ENCODE data around the gene NFASC.

NFASC gene

DNA sequence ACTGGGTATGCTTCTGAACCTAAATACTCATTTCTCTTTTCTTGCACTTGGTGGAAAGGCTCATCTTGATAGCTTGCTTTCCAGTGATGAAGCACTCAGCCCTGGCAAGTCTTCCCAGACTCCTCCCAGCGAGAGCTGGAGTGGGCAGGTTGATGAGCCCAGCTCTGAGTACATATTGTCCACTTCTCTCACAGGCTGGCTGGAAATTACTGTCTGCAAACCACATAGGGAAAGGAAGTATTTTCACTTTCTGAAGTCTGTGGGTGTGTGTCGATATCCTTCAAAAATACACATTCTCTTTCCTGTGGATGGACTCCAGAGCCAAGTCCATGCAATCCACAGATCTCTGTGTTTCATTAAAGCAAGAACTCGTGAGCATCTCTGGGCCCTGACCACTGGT is 133.7 kb downstream of the NFASC start:
- H3K4me3 ChIP-seq (ENCODE audit: control insufficient read depth, low read depth, low read length): no peak overlapping the region
- peak; percentile 18 for DNase-seq (ENCODE audit: low read depth)
- no peak for TF ChIP-seq CTCF (conservative IDR thresholded peaks at IDR 0.05; ENCODE audit: control insufficient read depth, insufficient read depth, low read depth, low read length)

- TF ChIP-seq CTCF (conservative IDR thresholded peaks at IDR 0.05; ENCODE audit: control insufficient read depth, insufficient read depth, low read depth, low read length): no peak
- H3K4me3 ChIP-seq (ENCODE audit: control insufficient read depth, low read depth, low read length): no peak overlapping the region
Observed at GRCh38 chr1:205008896-205009295, 138.2 kb downstream of the NFASC start.

DNA sequence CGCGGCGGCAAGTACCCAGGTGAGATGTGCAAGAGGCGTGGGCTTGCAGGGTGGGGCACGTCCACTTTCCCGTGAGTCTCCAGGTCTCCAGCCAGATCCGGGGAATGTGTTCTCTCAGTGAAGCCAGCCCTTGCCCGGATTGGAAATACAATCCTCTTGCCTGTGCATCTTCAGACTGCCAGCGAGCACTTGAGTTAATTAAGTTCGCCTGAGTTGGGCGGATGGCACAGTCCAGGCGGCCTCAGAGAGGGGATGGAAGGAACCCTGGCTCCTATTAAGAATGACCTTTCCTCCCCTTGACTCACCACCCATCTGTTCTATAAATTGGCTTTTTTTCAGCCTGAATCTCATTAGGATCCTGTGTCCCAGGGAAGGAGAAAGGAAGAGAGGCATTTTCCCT is 139.0 kb downstream of the NFASC start:
- DNase-seq (ENCODE audit: low read depth): no peak

More at GRCh38 chr1:205008896-205009295, 138.2 kb downstream of the NFASC start:
- no peak for DNase-seq (ENCODE audit: low read depth)

DNA sequence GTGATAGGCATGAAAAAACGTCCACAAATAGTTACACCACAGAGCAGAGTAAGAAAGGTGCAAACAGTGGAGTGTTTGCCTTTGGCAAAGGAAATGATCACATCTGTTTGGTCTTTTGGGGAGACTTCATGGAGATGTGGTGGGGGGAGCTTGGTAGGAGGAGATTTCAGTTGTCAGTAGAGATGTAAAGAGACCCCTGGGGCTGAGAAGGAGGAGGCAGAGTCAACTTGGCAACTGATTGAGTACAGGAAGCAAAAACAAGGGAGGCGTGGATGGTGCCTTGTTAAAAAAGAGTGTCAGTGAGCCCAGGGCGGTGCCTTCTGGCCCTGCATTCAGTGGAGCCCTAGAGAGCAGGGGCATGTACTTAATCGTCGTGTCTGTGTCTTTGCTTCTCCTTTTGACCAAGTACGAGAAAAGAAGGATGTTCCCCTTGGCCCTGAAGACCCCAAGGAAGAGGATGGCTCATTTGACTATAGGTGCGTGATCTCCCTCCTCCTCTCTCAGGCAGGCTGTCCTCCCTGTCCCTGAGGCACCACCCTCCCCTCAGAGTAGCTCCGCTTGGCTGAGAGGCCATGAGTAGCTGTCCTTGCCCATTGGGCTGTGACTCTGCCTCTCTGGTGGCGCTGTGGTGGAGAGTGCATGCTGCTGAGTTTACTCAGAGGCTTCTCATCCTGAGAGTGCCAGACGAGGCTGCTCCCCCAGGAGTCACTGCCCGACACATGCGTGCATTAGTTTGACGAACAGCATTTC is 141.9 kb downstream of the NFASC start:
- TF ChIP-seq CTCF (conservative IDR thresholded peaks at IDR 0.05; ENCODE audit: control insufficient read depth, insufficient read depth, low read depth, low read length): no peak
- DNase-seq (ENCODE audit: low read depth): no peak

More for the DNA sequence above, 139.0 kb downstream of the NFASC start:
- no peak for TF ChIP-seq CTCF (conservative IDR thresholded peaks at IDR 0.05; ENCODE audit: control insufficient read depth, insufficient read depth, low read depth, low read length)
- no peak overlapping the region for H3K4me3 ChIP-seq (ENCODE audit: control insufficient read depth, low read depth, low read length)

GRCh38 chr1:205013683-205014367 is 143.2 kb downstream of the NFASC start:
- H3K4me3 ChIP-seq (ENCODE audit: control insufficient read depth, low read depth, low read length): no peak overlapping the region
- TF ChIP-seq CTCF (conservative IDR thresholded peaks at IDR 0.05; ENCODE audit: control insufficient read depth, insufficient read depth, low read depth, low read length): no peak
- DNase-seq (ENCODE audit: low read depth): peak; percentile 12

More for the DNA sequence above, 141.9 kb downstream of the NFASC start:
- H3K4me3 ChIP-seq (ENCODE audit: control insufficient read depth, low read depth, low read length): no peak overlapping the region

DNA sequence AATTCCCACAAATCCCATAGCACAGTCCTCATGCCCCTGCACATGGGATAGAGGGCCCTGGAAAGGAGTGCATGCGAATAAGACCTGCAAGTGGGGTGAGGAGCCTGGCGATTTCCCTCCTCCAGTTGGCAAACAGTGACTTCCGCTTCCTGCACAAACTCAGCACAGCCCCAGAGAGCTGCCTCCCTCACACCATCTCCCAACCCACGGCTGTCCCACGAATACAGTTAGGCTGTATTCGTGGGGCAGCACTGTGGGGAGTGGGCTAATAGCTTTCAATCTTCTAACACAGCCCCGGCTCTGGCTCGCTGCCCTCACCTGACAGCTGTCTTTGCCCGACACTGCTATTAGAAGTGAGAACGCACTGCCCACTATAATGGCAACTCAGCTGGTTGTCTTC is 144.1 kb downstream of the NFASC start:
- DNase-seq (ENCODE audit: low read depth): no peak
- no peak for TF ChIP-seq CTCF (conservative IDR thresholded peaks at IDR 0.05; ENCODE audit: control insufficient read depth, insufficient read depth, low read depth, low read length)
- no peak overlapping the region for H3K4me3 ChIP-seq (ENCODE audit: control insufficient read depth, low read depth, low read length)

Data from fibroblast of mammary gland (primary cell).